Measurements from ENCODE around the gene PRRG3.
"Not testable (repeated sequence)": the region's sequence is repeated elsewhere in the genome, so short reads cannot be mapped to it uniquely, and the experiment has no call there.

PRRG3 gene

GRCh38 chrX:151694121-151694520 is 1.1 kb upstream of the PRRG3 start:
- H3K4me1 ChIP-seq, result no peaks in the 10 kb centered on the region
- no peak overlapping the region for H3K4me3 ChIP-seq
- TF ChIP-seq Cebpa-rat (IDR thresholded peaks at IDR 0.05), result no peak
- H4K20me1 ChIP-seq, result peaks cover 0 to 3% (median 0%) of the 10 kb centered on the region in 11 experiments; a peak in 3 of 22 replicates
- no peak overlapping the region for H3K27ac ChIP-seq
- H3K9ac ChIP-seq, result no peak overlapping the region
- no peaks in the 10 kb centered on the region for H3K36me3 ChIP-seq
- peaks cover 27 to 76% (median 69%) of the 10 kb centered on the region in 11 experiments; a peak in 21 of 22 replicates for H3K27me3 ChIP-seq
- H3K4me2 ChIP-seq, result no peak overlapping the region
- H3K9me3 ChIP-seq (replicated peaks in 1 of 11), result peaks cover 0 to 24% (median 7%) of the 10 kb centered on the region in 11 experiments; a peak in 12 of 22 replicates

- no peak for TF ChIP-seq Cebpa-rat (IDR thresholded peaks at IDR 0.05)
- no peak overlapping the region for H3K4me3 ChIP-seq
- peaks cover 31 to 76% (median 69%) of the 10 kb centered on the region in 11 experiments for H3K27me3 ChIP-seq
- peaks cover 0 to 3% (median 0%) of the 10 kb centered on the region in 11 experiments; a peak in 3 of 22 replicates for H4K20me1 ChIP-seq
- H3K4me1 ChIP-seq, result no peaks in the 10 kb centered on the region
- H3K9me3 ChIP-seq (replicated peaks in 1 of 11), result peaks cover 0 to 24% (median 7%) of the 10 kb centered on the region in 11 experiments; a peak in 12 of 22 replicates
- no peaks in the 10 kb centered on the region for H3K36me3 ChIP-seq
- no peak overlapping the region for H3K4me2 ChIP-seq
- H3K9ac ChIP-seq, result no peak overlapping the region
- no peak overlapping the region for H3K27ac ChIP-seq
These were observed 504 bp downstream of the PRRG3 start for GRCh38 chrX:151695583-151696340.

- H3K36me3 ChIP-seq, H4K20me1 ChIP-seq: not testable (repeated sequence)
- peaks cover 0 to 24% (median 7%) of the 10 kb centered on the region in 11 experiments; a peak in 12 of 22 replicates for H3K9me3 ChIP-seq (replicated peaks in 1 of 11)
These were observed 1.8 kb downstream of the PRRG3 start for GRCh38 chrX:151697082-151697481.

GRCh38 chrX:151697522-151697921 is 2.3 kb downstream of the PRRG3 start:
- H3K9me3 ChIP-seq (replicated peaks in 1 of 11), result peaks cover 0 to 24% (median 7%) of the 10 kb centered on the region in 11 experiments; a peak in 12 of 22 replicates
- H3K4me2 ChIP-seq, result no peak overlapping the region
- no peak for TF ChIP-seq Cebpa-rat (IDR thresholded peaks at IDR 0.05)
- H3K4me1 ChIP-seq, result no peaks in the 10 kb centered on the region
- no peak overlapping the region for H3K27ac ChIP-seq
- H4K20me1 ChIP-seq, result no peaks in the 10 kb centered on the region; a peak in 5 of 22 replicates
- peaks cover 47 to 76% (median 69%) of the 10 kb centered on the region in 11 experiments for H3K27me3 ChIP-seq
- no peaks in the 10 kb centered on the region for H3K36me3 ChIP-seq
- H3K9ac ChIP-seq, result no peak overlapping the region
- H3K4me3 ChIP-seq, result no peak overlapping the region

More at GRCh38 chrX:151697082-151697481, 1.8 kb downstream of the PRRG3 start:
- peaks cover 43 to 76% (median 69%) of the 10 kb centered on the region in 11 experiments for H3K27me3 ChIP-seq
- H3K27ac ChIP-seq, H3K4me2 ChIP-seq, H3K4me3 ChIP-seq, H3K4me1 ChIP-seq, H3K9ac ChIP-seq: not testable (repeated sequence)

GRCh38 chrX:151698485-151698884 is 3.2 kb downstream of the PRRG3 start:
- Histone ChIP-seq H3K4me1 (no peaks in the 10 kb centered on the region), H4K20me1 (no peaks in the 10 kb centered on the region; a peak in 5 of 22 replicates), H3K27ac (no peak overlapping the region), H3K27me3 (peaks cover 57 to 76% (median 69%) of the 10 kb centered on the region in 11 experiments), H3K9ac (no peak overlapping the region), H3K36me3 (no peaks in the 10 kb centered on the region), H3K9me3 (replicated peaks in 1 of 11) (peaks cover 0 to 22% (median 6%) of the 10 kb centered on the region in 11 experiments; a peak in 11 of 22 replicates), H3K4me3 (no peak overlapping the region), H3K4me2 (no peak overlapping the region)
- TF ChIP-seq Cebpa-rat (IDR thresholded peaks at IDR 0.05), result no peak

- Histone ChIP-seq H3K4me1 (no peaks in the 10 kb centered on the region), H3K36me3 (no peaks in the 10 kb centered on the region), H3K9me3 (replicated peaks in 1 of 11) (peaks cover 0 to 9% (median 0%) of the 10 kb centered on the region in 11 experiments; a peak in 8 of 22 replicates), H3K9ac (no peak overlapping the region), H3K27me3 (peaks cover 66 to 80% (median 73%) of the 10 kb centered on the region in 11 experiments), H4K20me1 (no peaks in the 10 kb centered on the region; a peak in 5 of 22 replicates), H3K4me2 (no peak overlapping the region), H3K27ac (no peak overlapping the region), H3K4me3 (no peak overlapping the region)
- no peak for TF ChIP-seq Cebpa-rat (IDR thresholded peaks at IDR 0.05)
These were observed 4.5 kb downstream of the PRRG3 start for GRCh38 chrX:151699746-151700145.

- TF ChIP-seq Cebpa-rat (IDR thresholded peaks at IDR 0.05), result no peak
- H3K36me3 ChIP-seq, result no peaks in the 10 kb centered on the region
- peaks cover 0 to 5% (median 0%) of the 10 kb centered on the region in 11 experiments; a peak in 4 of 22 replicates for H3K9me3 ChIP-seq (replicated peaks in 1 of 11)
- H3K9ac ChIP-seq, result no peak overlapping the region
- no peak overlapping the region for H3K27ac ChIP-seq
- peaks cover 74 to 89% (median 82%) of the 10 kb centered on the region in 11 experiments for H3K27me3 ChIP-seq
- H3K4me3 ChIP-seq, result no peak overlapping the region
- H3K4me2 ChIP-seq, result no peak overlapping the region
- H3K4me1 ChIP-seq, result no peaks in the 10 kb centered on the region
- no peaks in the 10 kb centered on the region; a peak in 5 of 22 replicates for H4K20me1 ChIP-seq
These were observed 5.3 kb downstream of the PRRG3 start for GRCh38 chrX:151700581-151700980.

GRCh38 chrX:151701071-151701470 is 5.8 kb downstream of the PRRG3 start:
- Histone ChIP-seq H4K20me1 (no peaks in the 10 kb centered on the region; a peak in 5 of 22 replicates), H3K27ac (no peak overlapping the region), H3K27me3 (peaks cover 78 to 90% (median 86%) of the 10 kb centered on the region in 11 experiments), H3K36me3 (no peaks in the 10 kb centered on the region), H3K9me3 (replicated peaks in 1 of 11) (peaks cover 0 to under 1% (median 0%) of the 10 kb centered on the region in 11 experiments; a peak in 1 of 22 replicates), H3K9ac (no peak overlapping the region), H3K4me1 (no peaks in the 10 kb centered on the region), H3K4me2 (no peak overlapping the region), H3K4me3 (no peak overlapping the region)
- no peak for TF ChIP-seq Cebpa-rat (IDR thresholded peaks at IDR 0.05)

- H3K4me3 ChIP-seq, result no peak overlapping the region
- H3K27me3 ChIP-seq, result peaks cover 82 to 94% (median 91%) of the 10 kb centered on the region in 11 experiments
- TF ChIP-seq Cebpa-rat (IDR thresholded peaks at IDR 0.05), result no peak
- H3K27ac ChIP-seq, result no peak overlapping the region
- H3K36me3 ChIP-seq, result no peaks in the 10 kb centered on the region
- H3K4me1 ChIP-seq, result no peaks in the 10 kb centered on the region
- no peak overlapping the region for H3K9ac ChIP-seq
- H3K9me3 ChIP-seq (replicated peaks in 1 of 11), result no peaks in the 10 kb centered on the region; a peak in 1 of 22 replicates
- no peak overlapping the region for H3K4me2 ChIP-seq
- H4K20me1 ChIP-seq, result no peaks in the 10 kb centered on the region; a peak in 5 of 22 replicates
These were observed 6.3 kb downstream of the PRRG3 start for GRCh38 chrX:151701531-151701930.
